Ishikawa (cell line): ENCODE data around the gene ATP1A2.

Source experiments
- CEBPB ChIP-seq: IDR thresholded peaks from 2 replicates; pipeline ENCODE4 v1.6.1; 2012
- CREB1 ChIP-seq: IDR thresholded peaks from 2 replicates; pipeline ENCODE4 v1.6.1; 2012; ENCODE audit warnings: low read depth
- EGR1 ChIP-seq: IDR thresholded peaks from 2 replicates; pipeline ENCODE4 v1.6.1; 2012
- EP300 ChIP-seq: IDR thresholded peaks from 2 replicates; pipeline ENCODE4 v1.6.1; 2012; ENCODE audit warnings: borderline replicate concordance
- FOXM1 ChIP-seq: IDR thresholded peaks from 2 replicates; pipeline ENCODE4 v1.6.1; 2012; ENCODE audit warnings: low read depth, borderline replicate concordance
- NFIC ChIP-seq: IDR thresholded peaks from 2 replicates; pipeline ENCODE4 v1.6.1; 2012
- RAD21 ChIP-seq: IDR thresholded peaks from 2 replicates; pipeline ENCODE4 v1.6.1; 2012; ENCODE audit warnings: low read depth
- TAF1 ChIP-seq: IDR thresholded peaks from 2 replicates; pipeline ENCODE4 v1.6.1; 2012; ENCODE audit warnings: low read depth, mild to moderate bottlenecking
- TCF12 ChIP-seq: IDR thresholded peaks from 2 replicates; pipeline ENCODE4 v1.6.1; 2012; ENCODE audit warnings: low read depth
- TEAD4 ChIP-seq: IDR thresholded peaks from 2 replicates; pipeline ENCODE4 v1.6.1; 2012
- YY1 ChIP-seq: IDR thresholded peaks from 2 replicates; pipeline ENCODE4 v1.6.1; 2012; ENCODE audit warnings: low read depth
- ZBTB7A ChIP-seq: IDR thresholded peaks from 2 replicates; pipeline ENCODE4 v1.6.1; 2012; ENCODE audit warnings: low read depth
- TF ChIP-seq, protein P1 (sequence below): IDR thresholded peaks from 2 replicates; pipeline ENCODE4 v1.6.1; 2012; ENCODE audit warnings: low read depth, mild to moderate bottlenecking
- TF ChIP-seq, protein P2 (sequence below): IDR thresholded peaks from 2 replicates; pipeline ENCODE4 v1.6.1; 2012
- TF ChIP-seq, protein P3 (sequence below): IDR thresholded peaks from 2 replicates; pipeline ENCODE4 v1.6.1; 2012

Gene ATP1A2

DNA sequence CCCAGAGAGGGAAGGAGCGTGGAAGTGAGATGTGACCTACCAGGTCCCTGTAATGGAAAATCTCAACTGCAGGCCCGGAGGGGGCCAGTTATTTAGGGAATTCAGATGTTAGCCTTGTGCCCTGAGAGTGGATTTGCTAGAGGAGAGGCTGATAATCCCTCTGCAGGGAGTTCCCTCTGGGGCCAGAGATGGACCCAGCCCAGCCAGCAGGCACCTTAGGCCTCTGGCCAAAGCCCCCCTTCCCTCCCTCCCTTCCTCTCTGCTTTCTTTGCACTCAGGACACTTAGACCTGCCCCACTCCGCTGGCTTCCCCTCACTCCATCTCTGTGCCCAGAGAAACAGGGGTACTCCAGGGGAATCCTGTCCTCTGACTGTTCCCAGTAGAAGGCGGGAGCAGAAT, 1.5 kb upstream of the ATP1A2 start:
- TF ChIP-seq EGR1, result no peak
- TF ChIP-seq, protein P1, sequence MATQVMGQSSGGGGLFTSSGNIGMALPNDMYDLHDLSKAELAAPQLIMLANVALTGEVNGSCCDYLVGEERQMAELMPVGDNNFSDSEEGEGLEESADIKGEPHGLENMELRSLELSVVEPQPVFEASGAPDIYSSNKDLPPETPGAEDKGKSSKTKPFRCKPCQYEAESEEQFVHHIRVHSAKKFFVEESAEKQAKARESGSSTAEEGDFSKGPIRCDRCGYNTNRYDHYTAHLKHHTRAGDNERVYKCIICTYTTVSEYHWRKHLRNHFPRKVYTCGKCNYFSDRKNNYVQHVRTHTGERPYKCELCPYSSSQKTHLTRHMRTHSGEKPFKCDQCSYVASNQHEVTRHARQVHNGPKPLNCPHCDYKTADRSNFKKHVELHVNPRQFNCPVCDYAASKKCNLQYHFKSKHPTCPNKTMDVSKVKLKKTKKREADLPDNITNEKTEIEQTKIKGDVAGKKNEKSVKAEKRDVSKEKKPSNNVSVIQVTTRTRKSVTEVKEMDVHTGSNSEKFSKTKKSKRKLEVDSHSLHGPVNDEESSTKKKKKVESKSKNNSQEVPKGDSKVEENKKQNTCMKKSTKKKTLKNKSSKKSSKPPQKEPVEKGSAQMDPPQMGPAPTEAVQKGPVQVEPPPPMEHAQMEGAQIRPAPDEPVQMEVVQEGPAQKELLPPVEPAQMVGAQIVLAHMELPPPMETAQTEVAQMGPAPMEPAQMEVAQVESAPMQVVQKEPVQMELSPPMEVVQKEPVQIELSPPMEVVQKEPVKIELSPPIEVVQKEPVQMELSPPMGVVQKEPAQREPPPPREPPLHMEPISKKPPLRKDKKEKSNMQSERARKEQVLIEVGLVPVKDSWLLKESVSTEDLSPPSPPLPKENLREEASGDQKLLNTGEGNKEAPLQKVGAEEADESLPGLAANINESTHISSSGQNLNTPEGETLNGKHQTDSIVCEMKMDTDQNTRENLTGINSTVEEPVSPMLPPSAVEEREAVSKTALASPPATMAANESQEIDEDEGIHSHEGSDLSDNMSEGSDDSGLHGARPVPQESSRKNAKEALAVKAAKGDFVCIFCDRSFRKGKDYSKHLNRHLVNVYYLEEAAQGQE, result no peak

DNA sequence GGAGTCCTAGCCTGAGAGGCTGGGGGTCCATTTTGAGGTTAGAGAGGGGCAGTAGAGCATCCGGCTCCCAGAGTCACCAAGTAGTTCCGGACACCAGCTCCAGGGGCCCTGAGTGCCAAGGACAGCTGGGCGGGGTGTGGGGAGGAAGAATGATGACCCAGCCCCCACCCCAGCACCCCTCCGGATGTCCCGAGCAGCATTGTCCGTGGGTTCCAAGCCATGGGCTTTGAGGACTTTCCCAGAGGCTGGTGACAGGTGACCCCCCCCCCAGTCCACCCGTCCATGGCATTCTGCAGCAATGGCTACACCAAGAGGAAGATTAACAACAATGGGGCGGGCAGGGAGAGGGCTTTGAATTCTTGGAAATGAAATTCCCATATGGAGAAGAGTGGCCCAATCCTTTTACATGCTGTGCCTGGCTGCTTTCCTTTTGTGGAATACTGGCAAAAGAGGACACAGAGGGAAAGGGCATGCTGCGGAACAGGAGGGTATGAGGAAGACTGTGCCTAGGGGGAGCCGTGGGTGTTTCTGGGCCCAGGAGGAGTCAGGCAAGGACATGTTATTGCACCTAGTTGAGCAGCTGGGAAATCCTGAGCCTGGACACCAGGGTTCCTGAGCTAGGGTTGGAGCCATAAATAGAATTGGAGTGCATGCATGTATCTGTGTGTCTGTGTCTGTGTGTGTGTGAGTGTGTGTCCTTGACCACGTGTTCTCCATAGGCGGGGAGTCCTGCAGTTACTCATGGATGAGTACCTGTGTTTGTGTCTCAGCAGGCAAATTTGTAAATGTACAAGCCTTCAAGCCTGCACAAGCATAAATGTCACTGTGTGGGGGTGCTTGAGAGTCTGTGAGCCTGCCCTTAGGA, 956 bp downstream of the ATP1A2 start:
- TF ChIP-seq, protein P2, sequence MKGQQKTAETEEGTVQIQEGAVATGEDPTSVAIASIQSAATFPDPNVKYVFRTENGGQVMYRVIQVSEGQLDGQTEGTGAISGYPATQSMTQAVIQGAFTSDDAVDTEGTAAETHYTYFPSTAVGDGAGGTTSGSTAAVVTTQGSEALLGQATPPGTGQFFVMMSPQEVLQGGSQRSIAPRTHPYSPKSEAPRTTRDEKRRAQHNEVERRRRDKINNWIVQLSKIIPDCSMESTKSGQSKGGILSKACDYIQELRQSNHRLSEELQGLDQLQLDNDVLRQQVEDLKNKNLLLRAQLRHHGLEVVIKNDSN, result peak; percentile 33; the same call in 1 of the 2 replicates
- no peak for TF ChIP-seq RAD21

DNA sequence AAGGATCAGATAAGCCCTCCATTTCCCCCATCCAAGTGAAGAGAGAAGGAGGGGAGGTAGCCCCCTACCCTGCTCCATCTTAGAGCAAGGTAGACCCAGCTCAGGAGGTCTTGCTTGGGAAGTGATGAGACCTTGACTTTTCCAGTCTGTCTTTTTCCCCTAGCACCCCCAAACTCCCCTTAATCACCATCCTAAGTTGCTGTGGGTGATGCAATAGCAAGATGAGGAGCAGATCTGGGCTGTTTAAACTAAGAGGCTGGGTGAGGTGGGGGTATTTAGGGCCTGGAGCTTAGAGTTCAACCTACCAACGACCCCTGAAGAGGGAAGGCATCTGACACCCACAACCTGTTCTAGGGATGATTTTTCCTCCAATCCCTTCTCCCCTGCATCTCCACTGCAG, 1.7 kb downstream of the ATP1A2 start:
- TF ChIP-seq CEBPB (0 out of 2 replicates have a peak, but pooled peaks have one; percentile 26), EP300 (no peak), EGR1 (no peak), ZBTB7A (no peak), RAD21 (no peak), TEAD4 (no peak)
- TF ChIP-seq, protein P2, result no peak

DNA sequence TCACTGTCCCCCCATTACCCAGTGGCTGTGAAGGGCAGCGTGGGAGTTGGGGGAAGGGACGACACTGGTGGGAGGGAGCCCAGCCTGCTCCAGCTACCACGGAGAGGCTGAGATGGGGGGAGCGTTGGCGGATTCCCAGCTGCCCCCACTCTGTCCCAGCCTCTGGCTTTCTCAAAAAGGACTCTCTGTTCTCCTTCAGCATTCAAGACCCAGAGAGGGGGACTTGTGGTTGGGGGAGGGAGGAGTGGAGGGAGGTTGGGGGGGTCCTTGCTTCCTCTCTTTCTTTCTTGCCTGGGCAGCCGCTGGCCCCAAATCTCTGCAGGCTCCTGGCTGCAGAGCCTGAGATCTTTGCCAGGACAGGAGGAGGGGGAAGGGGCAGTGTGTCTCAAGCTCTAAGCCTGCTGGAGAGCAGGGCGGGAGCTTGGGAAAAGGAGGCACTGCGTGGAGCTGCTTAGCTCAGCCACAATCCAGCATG, 2.2 kb downstream of the ATP1A2 start:
- TF ChIP-seq NFIC (peak; percentile 44; the same call in 1 of the 2 replicates), TAF1 (no peak)

DNA sequence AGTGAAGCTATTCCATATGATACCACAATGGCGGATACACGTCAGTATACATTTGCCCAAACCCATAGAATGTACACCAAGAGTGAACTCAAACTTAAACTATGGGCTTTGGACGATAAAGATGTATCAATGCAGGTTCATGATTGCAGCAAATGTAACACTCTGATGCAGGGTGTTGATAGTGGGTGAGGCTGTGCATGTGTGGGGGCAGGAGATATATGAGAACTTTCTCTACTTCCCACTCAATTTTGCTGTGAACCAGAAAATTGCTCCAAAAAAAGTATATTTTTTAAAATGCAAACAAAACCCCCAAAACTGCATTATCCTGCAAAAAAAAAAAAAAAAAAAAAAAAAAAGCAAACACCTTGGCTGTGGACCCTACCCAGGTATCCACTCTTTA, 3.4 kb downstream of the ATP1A2 start:
- TF ChIP-seq NFIC (no peak), YY1 (no peak), ZBTB7A (no peak), TEAD4 (no peak), CEBPB (no peak), TAF1 (no peak), CREB1 (no peak), TCF12 (no peak), EGR1 (no peak), EP300 (no peak), RAD21 (no peak), FOXM1 (no peak)
- TF ChIP-seq, protein P2, result no peak
- TF ChIP-seq, protein P1, result no peak
- TF ChIP-seq, protein P3, sequence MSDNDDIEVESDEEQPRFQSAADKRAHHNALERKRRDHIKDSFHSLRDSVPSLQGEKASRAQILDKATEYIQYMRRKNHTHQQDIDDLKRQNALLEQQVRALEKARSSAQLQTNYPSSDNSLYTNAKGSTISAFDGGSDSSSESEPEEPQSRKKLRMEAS, result no peak

DNA sequence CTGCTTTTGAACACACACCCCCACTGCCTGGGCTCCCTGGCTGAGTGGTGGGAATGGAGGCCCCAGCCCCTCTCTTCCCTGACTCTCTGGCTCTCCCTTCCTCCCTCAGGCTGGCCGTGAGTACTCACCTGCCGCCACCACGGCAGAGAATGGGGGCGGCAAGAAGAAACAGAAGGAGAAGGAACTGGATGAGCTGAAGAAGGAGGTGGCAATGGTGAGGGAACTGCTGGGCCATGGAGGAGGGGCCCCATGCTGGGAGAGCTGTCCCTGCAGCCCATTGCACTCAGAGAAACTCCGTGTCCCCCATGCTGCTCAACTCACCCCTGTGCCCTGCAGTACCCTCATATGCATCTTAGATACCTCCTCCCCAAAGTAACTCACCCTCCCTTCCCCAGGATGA, 5.2 kb downstream of the ATP1A2 start:
- no peak for TF ChIP-seq RAD21
- TF ChIP-seq EGR1, result no peak
- TF ChIP-seq TAF1, result no peak
- TF ChIP-seq, protein P2, result no peak
- TF ChIP-seq, protein P1, result no peak
- no peak for TF ChIP-seq ZBTB7A
- no peak for TF ChIP-seq YY1
- no peak for TF ChIP-seq TCF12
- TF ChIP-seq NFIC, result no peak
- no peak for TF ChIP-seq FOXM1
- no peak for TF ChIP-seq CREB1
